NOMO-1 treated with dmso at 0.1 percent for 144 hours (cell line): ENCODE measurements around the gene EFCAB11.
"Not testable (repeated sequence)": the region's sequence is repeated elsewhere in the genome, so short reads cannot be mapped to it uniquely, and the experiment has no call there.

Source experiments
- DNase-seq: peaks from one replicate; lab custom pipeline; 2025; ENCODE audit not compliant: unreplicated experiment; lab: John Stamatoyannopoulos, UW

The EFCAB11 gene

DNA sequence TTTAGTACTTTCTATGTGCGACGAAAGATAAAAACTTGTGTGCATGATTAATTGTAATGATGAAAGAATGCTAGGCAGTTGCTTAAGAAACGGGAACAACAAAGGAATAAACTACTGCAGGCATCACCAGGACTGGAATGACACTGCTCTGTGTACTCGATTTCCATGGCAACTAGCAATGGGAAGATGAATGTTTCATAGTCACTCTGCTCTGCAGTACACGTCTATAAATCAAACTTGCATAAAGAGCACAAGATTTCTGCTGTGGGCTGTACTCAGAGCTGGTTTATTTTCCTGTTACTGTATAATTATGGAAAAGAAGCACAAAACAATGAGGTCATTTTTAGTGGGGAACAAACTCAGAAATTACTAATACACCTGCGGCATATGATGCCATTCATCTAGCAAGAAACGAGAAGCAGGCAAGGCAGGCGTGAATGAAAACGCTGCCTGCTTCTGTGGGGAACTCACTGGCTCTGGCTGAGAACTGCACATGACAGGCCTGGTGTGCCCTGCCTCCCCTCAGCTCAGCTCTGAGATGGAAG is 41.8 kb downstream of the EFCAB11 start:
- no peak for DNase-seq

DNA sequence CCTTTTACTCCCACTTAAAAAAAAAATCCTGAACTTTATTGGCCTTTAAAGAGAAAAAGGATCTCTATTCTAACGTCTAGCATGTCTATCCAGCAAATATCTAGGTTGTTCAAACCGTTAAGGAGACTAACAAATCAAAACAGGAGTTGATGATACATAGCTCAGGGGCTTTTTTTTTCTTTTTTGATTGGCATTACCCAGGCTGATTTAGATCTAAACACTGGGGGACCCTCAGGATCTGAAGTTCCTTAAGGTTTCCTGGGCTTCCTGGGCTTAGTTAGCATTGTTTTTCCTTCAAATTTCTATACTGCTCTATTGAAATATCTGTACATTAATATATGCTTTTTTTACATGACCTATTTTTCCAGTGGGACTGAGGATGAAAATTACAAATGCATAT is 42.3 kb downstream of the EFCAB11 start:
- DNase-seq = no peak

DNA sequence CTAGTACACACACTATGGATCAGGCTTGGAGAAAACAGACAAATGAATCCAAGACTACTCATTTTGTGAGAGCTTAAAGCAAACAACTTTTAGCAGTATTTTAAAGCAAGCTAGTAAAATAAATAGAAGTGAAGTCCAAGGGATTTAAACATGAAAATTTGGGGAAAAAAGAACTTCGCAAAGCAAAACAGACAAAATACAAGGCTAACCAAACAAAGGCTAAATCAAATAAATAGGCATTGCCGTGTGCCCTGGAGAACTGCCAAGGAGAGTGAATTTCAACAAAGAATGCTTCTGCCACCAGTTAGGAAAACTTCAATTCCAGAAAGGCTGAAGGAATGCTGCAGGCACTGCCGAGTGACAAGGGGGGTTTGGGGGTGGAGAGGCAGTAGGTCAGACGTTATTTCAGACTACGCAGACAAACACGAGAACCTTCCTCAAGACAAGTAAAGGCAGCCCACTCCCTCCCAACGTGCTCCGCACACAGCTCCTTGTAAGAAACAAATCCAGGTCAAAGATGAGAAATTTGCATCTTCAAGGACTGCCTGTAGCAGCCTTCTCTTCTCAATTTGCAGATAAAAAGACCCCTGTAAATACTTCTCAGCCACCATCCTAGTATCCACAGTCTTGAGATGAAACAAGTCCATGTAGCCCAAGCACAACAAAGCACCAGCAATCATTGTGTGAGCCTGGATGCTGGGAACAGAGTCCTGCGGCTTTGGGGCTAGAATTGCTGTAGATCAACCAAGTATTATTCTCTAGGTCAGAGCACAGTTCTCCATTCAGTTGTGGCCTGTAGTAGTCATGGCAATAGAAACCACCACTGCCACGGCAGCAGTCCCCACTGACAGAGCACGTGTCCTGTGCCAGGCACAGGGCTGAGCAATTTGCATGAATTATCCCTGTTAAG is 43.3 kb downstream of the EFCAB11 start:
- DNase-seq = no peak

DNA sequence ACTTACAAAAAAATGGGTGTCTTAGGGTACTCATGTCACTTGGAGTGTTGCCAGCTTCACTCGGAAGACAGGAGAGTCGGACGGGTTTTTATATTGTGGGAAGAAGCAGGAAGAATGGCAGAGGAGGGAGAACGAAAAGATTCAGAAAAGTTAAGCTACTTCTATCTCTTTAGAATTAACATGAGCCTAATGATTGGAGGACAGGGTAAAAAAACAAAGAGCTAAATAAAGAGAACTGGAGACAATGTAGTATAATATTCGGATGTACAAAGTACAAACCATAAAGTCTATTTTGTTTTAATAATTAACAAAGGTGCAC is 43.9 kb downstream of the EFCAB11 start:
- no peak for DNase-seq

DNA sequence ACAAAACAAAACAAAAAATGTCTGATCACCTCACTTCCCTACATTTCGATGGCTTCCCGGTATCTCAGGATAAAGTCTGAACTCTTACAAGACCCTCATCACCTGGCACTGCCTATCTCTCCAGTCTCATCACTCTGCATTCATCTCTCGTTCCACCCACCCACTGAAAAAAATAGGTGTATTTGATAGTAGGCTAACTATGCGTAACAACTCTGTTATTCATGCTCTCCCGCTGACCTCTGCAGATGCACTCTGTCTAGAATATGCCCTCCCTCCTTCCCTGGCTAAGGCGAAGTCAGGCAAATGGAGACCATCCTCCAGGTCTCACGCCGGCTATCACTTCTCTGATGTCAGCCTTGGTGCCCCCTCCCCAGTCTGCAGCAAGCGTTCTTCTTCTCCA is 44.9 kb downstream of the EFCAB11 start:
- no peak for DNase-seq

DNA sequence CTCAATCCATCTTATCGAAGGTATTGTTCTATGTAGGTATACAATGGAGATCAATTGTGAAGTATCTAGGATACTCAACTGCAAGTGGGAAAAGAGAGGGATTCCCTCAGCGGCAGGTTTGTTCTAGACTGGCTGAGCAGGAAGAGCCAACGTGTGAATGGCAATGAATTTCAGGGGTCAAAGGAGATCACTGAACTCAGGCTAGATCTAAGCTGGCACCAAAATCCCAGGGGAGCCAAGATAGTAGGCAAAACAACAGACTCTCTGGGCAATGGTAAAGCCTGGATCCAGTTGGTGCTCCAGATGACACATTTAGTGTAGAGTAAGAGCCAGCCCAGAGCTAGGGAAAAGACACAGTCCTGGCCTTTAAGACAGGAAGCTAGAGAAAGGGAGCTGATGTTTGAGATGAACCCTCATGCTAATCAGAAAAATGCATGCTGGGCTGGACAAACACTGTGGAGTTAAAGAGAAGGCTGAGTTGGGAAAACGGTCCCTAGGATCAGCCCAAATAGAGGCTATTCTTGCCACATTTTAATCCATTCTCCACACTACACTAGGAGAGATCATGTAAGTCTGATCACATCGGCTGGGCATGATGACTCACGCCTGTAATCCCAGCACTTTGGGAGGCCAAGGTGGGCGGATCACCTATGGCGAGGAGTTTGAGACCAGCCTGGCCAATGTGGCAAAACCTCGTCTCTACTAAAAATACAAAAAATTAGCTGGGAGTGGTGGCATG is 45.6 kb downstream of the EFCAB11 start:
- DNase-seq = no peak

DNA sequence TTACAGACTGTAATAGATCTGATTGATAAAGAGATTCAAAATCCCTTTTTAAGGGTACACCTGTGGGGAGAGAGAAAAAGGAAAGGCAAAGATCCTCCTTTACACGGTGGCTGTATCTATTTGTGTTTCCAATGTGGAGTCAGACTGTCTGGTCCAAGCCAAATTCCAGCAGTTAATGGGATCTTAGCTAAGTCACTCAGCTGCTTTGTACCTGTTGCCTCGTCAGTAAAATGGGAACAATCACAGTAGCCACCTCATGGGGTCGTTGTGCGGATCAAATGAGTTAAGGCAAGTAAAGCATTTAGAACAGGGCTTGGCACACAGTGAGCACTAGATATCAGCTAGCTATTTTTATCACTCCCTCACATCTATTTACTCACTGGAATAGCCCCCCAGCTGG is 46.9 kb downstream of the EFCAB11 start:
- no peak for DNase-seq

DNA sequence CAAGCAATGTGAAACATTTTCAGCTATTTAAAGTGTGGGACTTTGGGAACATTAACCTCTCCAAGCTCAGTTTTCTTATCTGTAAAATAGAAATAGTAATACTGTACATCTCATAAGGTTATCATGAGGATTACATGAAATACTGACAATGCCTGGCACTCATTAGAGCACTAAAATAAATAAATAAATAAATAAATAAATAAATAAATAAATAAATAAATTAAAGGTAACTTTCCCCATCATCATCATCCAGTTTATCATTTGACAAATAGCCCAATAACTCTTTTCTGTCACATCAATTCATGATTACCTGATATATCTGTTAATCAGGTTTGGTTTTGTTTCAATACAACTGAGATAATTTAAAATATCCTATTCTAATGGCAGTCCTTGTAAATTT is 48.5 kb downstream of the EFCAB11 start:
- DNase-seq = no peak

DNA sequence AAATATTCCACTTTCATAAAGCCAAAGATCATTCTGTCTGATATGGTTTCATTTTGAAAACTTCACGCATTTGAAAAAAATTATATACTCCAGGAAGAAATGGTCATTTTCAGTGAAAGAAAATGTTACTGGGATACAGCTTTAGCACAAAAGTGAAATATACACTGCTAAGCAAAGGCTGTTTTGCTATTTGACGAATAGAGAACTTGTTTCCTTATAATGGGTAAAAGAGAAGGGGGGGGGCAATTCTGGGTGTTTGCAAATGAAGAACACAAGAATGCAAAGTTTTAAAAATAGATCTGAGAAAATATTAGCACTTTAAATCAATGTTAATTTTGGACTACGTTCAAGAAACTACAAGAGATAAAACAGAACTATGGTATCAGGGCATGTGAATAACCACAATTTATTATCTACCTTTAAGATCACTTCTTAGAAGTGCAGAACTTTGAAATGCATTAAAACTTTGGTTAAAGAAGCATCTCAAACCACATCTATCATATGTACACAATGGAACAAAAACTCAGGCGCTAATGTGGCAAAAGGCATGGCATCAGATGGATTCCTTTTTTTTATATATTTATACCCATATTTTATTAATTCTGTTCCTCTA is 51.1 kb downstream of the EFCAB11 start:
- DNase-seq = no peak

DNA sequence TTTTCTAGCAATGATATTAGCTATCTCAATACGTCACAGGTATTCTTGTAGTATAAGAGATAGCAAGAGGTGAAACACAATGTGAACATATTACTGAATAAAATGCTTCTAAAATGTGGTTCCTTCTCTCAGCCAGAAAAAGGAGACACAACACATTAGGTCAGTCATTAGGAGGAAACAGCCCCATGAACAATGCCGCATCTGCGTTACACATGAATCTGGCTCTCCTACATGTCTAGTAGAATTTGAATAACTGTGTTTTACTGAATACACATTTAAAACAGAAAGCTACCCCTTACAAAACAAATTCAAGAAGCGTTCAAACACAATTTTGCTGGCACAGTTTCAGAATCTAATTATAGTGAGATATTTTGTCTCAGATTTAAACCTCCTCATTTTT is 51.6 kb downstream of the EFCAB11 start:
- no peak for DNase-seq

DNA sequence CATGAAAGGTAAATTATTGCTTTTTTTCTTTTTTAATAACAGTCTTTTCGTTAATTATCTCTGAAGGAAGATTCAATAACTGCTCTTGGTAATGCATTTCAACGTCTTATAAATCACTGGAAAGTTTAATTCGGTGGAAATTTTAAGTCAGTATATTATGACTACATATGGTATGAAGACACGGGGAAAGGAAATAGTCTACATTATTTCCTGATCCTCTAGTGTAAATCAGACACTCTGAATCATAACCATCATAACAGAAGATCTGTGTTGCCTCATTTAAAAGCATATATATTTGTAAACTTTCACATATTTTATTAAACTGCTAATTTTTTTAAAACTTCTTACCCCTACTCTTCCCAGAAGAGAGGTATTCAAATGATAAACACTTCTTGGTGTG is 53.7 kb downstream of the EFCAB11 start:
- DNase-seq = no peak

DNA sequence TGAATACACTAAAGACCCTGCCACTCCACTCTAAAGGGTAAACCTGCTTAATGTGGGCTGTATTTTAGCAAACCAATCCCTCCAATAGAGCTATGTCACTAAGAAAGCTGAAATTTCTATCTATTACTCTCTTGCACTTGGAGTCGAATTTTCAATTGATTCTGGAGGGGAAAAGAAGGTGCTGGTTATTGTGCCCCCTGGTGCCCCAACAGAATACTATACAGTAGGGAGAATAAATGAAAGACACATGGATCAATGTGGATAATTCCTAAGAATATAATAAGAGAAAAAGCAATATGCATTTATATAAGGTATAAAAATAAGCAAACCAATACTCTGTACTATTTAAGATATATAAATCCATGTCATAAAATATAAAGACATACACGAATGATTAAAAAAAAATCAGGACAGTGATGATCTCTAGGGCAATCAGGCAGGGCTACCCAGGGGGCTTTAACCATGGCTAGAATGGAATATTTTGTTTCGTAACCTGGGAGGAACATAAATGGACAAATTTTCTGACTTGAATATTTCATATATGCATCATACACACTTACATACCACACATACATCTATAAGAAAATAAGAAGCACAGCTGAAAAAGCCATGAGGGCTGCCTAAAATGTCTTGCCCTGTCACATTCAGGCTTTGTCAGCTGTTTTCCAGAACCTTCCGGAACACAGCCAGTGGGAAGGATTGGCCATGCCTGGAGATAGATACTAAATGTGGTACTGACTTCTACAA is 54.4 kb downstream of the EFCAB11 start:
- DNase-seq = no peak

DNA sequence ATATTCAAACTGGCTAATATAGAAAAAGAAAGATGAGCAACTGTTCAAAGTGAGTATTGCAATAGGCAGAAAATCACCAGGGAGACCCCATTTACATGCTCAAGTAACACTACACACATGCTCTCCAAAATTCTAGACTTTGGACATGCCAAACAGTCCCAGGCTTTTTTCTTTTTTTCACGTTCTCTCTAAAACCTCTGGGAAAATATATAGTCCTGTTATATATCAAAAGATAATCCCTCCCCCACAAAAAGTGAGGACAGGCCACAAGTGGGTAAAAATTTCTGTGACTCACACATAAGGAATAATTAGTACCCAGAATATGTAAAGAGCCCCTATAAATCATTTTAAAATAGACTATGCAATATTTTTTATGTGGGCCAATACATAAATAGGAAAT is 55.2 kb downstream of the EFCAB11 start:
- no peak for DNase-seq

DNA sequence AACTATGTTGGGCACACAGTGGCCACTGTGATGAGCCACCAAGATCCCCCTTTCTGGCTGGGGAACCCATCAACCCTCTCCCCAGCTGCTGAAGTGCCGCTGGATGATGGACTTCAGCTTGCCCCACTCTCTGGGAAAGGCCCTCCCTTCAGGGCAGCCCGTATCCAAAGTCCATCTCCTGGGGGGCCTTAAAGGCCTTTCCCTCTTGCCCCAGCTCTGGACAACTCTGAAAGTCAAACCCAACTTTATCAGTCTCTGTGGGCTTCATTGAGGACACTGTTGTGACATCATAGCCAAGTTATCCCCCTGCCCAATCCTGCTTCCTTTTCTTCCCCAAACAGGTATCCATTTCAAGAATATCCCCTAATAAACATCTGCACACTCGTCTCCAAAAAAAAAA is 61.1 kb downstream of the EFCAB11 start:
- not testable (repeated sequence) for DNase-seq

DNA sequence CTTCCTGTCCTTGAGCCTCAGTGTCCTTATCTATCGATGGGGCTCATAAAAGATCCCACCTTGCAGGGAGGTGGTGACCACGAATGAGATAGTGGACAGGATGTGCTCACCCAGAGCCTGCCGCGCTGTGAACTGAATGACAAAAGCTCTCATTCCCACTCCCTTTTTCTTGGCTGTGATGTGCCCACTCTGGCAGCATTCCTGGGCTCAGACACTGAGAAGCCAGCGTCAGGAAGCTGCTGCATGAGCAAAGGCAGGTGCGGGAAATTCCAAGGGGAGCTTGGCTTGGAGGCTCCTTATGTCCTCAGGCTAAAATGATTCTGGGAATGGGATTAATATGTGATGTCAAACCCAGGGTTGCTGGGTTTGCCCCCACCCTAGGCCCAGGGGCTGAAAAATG is 61.6 kb downstream of the EFCAB11 start:
- DNase-seq = no peak

DNA sequence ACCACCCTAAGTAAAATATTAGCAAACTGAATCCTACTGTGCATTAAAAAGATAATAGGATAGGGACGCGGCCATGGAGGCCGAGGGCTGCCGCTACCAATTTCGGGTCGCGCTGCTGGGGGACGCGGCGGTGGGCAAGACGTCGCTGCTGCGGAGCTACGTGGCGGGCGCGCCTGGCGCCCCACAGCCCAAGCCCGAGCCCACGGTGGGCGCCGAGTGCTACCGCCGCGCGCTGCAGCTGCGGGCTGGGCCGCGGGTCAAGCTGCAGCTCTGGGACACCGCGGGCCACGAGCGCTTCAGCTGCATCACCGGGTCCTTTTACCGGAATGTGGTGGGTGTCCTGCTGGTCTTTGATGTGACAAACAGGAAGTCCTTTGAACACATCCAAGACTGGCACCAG is 62.8 kb downstream of the EFCAB11 start:
- not testable (repeated sequence) for DNase-seq

DNA sequence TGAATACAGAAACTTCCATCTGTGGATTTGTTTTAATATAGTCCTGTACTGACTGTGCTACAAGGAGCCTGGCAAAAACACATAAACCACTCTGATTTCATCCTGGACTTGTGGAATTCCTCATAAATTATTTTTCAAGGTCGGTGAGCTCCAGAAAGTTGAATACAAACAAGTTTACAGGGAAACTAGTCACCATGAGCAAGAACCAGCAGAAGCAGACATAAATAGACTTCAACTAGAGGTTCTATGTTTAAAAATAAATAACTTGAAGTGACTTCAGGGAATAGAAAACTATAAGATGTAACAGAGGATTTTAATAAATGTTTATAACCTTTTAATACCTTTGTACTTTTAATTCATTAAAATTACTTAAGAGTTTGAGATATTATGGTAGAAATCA is 63.5 kb downstream of the EFCAB11 start:
- no peak for DNase-seq

DNA sequence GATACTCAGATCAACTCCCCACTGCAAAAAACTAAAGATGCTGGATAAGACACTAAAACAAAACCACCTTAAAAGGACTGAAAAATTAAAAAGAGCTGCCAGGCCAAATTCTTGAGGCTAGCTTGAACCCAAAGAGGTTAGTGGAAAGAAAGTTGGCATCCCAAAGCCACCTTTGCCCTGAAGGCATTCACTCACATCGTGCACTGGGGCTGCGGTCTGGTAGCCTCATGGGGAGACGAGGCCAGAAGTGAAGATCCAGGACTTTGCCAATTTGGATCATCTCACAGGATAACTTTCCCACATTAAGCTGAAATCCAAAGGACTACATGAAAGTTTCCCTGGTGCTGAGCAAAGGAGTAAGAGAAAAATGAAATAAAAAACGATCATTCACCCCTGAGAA is 63.9 kb downstream of the EFCAB11 start:
- no peak for DNase-seq

DNA sequence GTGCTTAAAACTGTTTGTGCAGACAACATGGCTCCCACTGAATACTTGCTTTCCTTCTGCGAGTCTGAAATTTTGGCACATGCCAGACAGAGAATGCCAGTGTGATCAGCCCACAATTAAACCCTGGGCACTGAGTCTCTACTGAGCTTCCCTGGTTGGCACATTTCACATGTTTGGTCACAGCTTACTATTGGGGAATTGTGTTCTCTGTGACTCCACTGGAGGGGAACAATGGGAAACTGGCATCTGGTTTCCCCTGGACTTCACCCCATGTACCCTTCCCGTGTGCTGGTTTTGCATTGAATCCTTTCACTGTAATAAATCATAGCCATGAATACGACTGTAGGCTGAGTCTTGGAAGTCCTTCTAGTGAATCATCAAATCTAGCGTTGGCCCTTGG is 64.9 kb downstream of the EFCAB11 start:
- DNase-seq = no peak

DNA sequence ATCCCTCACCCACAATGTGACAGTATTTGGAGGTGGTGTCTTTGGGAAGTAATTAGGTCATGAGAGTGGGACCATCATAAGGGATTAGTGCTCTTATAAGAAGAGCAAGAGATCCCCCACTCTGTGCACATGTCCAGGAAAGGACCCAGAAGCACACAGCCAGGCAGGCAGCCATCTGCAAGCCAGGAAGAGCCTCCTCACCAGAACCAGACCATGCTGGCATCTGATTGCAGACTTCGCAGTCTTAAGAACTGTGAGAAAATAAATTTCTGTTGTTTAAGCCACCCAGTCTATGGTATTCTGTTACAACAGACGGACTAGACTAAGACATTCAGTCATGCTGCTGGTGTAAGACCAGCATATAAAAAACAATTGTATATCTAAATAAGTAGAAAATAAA is 69.8 kb downstream of the EFCAB11 start:
- DNase-seq = no peak

DNA sequence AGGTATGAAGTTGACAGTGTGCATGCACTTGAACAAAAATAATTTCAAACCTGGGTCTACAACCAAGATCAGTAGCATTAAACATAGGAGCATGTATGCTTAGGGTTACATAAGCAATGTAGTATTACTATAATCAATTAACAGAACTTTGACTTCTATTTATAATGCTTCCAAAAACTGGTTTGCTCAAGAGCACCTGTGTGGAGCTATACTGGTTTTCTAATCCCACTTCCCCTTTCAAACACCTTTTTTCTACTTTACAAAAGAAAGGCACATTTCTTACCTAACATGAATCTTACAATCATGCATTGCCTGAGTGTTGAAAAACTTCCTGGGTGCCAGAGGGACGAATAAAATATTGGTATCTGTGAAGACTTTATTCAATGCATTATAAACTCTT is 72.7 kb downstream of the EFCAB11 start:
- DNase-seq = no peak
